ENCODE data around the gene RNPEPL1. TPM values are rescaled to one million over a fixed set of nuclear protein-coding genes. Genes with fewer than 3 reads are reported as not detected.

RNPEPL1 gene
- total RNA-seq, 1 donor from 2014 or later = 119 TPM

DNA sequence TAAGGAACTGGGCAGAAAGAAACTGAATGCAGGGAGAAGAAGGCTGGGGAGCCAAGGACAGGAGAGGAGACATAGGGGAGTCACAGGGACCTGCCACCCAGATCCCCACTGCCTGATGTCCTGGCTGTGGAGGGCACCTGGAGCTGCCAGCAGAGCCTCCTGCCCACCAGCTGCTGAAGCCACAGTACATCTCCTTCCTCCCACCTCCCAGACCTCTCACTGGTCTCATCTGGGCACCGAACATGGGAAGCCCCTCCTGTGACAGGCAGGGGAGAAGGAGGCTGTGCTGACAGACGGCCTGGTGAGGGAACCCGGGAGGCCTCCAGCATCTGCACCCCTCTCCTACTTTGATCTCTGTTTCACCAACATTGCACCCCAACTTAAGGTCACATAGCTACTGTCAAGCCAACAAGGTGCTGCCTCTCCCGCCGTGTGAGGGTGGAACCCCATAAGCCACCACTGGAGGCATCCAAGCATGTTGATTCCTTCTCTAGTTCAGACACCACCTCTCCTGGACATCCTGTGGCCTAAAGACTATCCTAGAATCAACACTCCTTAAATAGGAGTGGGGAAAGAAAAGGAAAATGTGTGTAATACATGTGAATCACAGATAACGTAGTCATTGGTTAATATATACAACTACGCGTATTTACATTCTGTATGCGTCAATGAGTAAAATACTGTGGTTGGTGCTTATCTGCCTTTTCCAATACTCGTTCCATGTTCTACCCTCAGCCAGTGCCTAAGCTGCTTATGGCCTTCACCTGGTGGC lies 3.5 kb upstream of the RNPEPL1 start:
- intact Hi-C loops (cut with micrococcal nuclease) = loop anchor here (10.0 kb wide), 4 partner anchors 330 to 1320 kb away; partner anchors contain the start of gene NDUFA10

DNA sequence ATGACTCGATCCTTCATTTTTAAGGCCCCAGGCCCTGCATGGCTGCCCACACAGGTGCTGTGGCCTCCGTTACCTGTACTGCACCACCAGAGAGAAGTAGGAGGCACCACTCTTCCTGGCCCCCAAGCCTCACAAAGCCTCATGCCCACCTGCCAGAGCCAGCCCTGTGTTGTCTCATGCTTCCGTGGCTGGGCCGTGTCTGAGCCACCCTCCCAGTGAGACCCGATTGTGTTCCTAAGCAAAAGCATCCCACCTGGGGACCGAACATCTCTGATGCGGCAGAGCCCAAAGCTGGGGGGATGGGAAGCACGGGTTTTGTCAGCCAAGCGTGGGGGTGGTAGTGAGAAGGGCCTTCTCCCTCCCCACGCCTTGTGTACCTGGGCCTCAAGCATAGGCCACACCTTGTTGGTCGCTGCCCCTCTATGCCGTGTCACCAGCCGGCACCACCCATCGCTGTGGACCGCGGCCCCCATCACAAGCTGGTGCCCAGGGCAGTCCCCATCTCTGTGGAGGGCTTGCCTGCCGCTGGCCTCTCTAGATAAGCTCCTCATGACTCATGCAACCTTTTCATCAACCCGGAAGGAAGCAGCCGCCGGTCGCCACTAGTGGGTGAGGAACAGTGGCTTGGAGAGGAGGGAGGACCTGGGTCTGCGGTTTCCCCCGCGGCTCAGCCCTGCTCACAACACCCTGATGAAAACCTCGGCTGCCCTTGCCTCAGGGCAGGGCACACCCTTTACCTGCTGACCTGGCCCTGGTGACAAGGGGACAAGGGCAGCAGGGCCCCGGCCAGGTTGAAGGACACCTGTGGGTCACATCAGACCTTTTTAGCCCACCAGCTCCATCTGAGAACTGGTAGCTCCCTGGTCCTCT lies 2.7 kb upstream of the RNPEPL1 start:
- intact Hi-C loops (cut with micrococcal nuclease) = loop anchor here (1.0 to 10.0 kb wide), 9 partner anchors 21 to 1319 kb away; partner anchors contain the start of genes CAPN10, DTYMK, GPC1 and HDLBP

DNA sequence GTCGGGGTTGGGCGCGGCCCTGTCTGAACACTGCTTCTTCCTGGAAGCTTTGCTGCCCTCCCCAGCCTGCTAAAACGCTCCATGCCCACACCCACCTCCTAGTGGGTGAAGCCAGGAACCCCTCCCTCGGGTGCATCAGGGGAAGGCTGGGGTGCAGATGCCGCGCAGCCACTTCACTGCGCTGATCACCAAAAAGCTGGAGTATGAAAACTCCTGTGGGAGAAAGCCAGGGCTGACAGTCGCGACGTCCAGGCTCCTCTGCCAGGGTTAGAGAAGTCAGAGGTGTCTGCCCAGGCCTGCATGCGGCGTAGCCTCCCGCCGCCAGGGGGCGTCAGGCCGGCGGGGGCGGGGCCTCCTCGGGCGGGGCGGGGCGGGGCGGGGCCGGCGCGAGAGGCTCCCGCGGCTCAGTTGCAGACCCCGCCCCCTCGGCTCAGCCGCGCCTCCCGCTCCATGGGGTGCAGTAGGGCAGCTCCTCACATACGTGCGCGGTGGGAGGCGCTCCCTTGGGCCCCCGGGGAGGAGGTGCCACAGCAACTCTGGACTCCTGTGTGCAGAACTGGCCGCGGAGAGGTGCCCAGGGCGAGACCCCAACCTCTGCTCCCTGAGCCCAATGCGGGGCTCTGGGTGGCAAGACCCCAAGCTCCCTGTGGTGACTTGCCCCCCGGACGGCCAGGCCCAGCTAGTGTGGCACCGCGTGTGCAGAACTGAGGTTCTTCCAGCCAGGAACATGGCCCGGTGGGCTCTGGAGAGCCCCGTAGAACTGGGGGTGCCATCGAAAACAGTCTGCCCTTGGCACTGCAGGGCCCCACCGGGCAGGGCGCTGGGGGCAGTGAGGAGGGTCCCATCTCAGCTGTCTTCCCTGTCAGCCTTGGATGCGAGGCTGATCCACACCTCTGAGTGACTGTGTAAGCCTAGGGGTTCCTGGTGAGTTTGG lies 1.8 kb upstream of the RNPEPL1 start:
- intact Hi-C loops (cut with micrococcal nuclease) = loop anchor here (1.0 to 10.0 kb wide), 9 partner anchors 20 to 1318 kb away; partner anchors contain the start of genes CAPN10, DTYMK, GPC1 and HDLBP

DNA sequence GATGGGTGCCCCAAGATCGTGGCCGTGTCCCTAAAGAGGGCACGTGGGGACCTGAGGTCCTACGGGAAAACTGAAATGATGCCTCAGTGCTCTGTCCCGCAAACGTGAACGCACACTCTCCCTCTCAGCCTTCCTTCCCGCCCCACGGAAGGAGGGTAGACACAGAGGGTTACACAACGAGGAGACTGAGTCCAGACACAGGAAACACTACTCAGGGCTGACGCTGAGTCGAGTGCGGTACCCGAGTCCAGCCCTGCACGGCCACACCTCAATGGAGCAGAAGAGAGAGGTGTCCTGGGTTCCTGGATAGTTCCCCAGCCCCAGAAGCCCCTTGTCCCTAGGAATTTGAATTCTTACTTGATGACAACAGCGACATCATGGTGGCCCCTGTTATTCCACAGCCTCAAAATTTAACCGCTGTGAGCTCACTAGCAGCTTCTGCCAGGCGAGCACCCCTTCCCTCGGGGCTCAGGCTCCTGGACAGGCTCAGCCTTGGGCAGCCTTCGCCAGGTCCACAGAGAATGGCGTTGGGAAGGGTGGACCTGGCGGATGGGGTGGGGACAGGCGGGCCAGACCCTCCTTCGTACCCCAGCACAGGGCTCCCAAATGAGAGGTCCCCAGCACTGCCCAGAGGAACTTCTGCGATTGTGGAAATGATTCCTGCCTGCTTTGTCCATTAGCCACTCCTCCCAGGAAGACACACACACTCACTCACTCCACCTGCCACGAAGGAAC lies 980 bp upstream of the RNPEPL1 start:
- intact Hi-C loops (cut with micrococcal nuclease) = loop anchor here (2.0 to 10.0 kb wide), 6 partner anchors 133 to 1317 kb away; partner anchors contain the start of genes DTYMK, GPC1 and NDUFA10

DNA sequence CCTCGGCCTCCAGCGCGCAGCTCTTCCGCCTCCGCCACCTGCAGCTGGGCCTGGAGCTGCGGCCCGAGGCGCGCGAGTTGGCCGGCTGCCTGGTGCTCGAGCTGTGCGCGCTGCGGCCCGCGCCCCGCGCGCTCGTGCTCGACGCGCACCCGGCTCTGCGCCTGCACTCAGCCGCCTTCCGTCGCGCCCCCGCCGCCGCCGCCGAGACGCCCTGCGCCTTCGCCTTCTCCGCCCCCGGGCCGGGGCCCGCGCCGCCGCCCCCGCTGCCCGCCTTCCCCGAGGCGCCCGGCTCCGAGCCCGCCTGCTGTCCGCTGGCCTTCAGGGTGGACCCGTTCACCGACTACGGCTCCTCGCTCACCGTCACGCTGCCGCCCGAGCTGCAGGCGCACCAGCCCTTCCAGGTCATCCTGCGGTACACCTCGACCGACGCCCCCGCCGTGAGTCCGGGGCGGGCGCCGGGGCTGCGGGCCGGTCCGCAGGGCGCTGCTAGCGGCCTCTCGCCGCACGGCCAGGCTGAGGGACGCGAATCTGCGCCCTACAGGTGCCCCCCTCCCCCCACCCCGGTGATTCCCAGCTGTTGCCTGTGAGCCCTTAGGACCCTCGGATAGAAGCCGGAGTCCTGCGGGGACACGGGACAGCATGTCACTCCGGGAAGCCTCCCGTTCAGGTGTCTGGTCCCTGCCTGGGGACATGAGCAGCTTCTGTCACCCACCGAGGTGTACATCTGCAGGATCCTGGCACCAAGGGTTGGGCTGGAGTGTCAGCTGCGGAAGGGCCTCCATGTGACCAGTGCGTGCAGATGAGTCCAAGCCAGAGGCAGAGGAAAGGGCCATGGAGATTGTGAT lies 616 bp downstream of the RNPEPL1 start:
- intact Hi-C loops (cut with micrococcal nuclease) = loop anchor here (1.0 to 10.0 kb wide), 5 partner anchors 9 to 1316 kb away; partner anchors contain the start of genes DUSP28 and NDUFA10

DNA sequence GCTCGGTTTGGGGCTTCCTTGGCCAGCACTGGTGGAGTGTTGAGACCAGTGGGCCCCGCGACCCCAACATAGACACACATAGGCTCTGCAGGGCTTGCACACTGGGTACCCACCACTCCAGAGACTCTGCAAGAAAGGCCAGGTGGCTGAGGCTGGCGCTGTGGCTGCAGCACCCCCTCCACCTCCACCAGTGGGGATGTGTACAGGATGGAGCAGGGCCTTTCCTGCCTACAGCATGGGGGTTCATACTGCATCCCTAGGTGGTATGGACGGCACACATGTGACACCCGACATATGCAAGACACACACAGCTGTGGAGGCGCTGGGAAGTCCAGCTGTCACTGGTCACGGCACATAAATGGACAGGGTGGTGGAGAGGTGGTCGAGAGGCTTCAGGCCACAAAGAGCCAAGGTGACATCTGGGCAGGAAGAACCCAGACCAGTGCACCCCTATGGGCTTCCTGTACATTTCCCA lies 1.3 kb downstream of the RNPEPL1 start:
- intact Hi-C loops (cut with micrococcal nuclease) = loop anchor here (10.0 kb wide), 4 partner anchors 335 to 1315 kb away; partner anchors contain the start of gene NDUFA10

DNA sequence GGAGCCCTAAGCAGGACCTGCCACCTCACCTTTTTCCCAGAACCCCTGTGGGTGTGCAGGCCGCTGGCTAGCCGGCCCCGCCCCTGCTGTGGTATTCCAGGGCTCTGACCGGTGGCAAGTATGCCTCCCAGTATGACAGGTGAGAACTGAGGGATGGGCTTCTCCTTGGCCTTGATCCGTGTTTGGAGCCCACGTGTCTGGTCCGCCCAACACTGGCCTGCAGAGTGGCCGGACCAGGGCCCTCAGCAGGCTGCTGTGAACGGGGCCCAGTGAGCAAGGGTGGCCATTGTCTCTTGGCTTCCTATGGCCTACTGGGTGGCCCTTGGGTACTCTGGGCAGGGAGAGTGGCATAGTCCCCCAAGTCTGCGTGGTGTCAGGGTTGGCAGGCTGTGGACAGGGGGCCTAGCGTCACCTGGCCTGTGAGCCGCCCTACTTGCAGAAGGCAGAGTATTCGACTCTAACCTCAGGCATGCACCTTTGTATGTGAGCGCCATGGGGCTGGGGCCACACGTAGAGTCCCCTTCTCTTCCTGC lies 1.8 kb downstream of the RNPEPL1 start:
- intact Hi-C loops (cut with micrococcal nuclease) = loop anchor here (10.0 kb wide), 4 partner anchors 335 to 1315 kb away; partner anchors contain the start of gene NDUFA10

DNA sequence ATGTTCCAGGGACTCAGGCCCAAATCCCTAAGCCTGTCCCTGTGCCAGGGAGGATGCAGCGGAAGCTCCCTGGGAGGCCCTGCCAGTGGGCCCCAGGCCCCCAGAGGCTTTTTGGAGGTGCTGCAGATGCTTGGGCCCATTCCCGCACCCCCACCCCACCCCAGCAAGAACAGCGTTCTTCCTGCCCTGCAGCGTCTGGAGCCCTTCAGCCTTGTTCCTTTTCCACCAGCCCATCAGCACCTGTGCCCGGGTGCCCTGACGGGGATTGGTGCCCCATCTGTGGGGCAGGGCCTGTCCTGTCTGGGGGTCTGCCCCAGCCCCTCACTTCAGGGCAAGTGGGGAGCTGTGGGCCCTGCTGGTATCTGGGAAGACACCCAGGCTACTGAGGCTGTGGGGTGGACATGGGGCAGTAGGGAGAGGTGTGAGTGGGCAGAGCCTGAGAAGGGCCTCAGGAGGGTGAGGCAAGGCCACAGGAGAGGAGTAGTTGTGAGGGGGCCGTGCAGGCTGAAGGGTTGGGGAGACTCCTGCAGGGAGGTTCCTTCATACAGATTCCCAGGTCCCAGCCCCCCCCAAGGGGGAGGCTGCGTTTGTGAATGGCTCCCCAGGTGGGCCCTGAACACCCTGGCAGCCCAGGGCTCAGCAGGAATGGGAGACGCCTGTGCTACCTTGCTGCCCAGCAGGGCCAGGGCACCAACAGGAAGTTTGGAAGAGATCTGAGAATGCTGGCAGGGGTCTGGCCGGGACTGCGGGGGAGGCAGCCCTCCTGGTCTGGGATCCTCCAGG lies 2.4 kb downstream of the RNPEPL1 start:
- intact Hi-C loops (cut with micrococcal nuclease) = no loop called here

DNA sequence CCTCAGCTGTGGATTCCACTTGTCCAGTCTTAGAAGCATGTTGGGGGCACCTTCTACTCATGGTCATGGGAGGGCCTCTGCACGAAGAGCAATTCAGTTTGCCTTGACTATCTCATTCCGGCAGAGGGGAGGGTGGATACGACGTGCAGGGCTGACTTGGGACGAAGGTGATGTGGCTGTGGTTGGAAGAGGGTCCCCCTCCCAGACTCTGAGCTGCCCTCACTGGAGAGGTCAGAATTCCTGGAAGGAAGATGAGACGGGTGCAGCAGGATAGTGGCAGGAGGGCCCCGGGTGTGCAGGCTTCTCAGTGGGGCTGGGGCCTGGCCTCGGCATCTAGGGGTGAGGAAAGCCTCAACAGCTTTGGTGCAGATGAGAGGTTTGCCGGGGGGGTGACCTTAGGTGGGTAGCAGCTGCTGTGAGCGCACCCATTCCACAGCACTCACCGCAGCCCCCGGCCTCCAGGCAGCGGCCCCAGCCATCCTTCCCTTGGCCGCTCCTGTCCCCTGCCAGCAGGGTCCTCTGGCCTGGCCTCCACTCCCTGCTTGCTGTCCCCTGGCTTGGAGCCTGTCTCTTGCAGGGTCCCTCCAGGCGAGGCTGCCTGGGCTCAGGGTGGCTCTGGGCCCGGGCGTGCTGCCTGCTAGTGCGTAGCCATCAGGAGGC lies 3.2 kb downstream of the RNPEPL1 start:
- intact Hi-C loops (cut with micrococcal nuclease) = no loop called here

DNA sequence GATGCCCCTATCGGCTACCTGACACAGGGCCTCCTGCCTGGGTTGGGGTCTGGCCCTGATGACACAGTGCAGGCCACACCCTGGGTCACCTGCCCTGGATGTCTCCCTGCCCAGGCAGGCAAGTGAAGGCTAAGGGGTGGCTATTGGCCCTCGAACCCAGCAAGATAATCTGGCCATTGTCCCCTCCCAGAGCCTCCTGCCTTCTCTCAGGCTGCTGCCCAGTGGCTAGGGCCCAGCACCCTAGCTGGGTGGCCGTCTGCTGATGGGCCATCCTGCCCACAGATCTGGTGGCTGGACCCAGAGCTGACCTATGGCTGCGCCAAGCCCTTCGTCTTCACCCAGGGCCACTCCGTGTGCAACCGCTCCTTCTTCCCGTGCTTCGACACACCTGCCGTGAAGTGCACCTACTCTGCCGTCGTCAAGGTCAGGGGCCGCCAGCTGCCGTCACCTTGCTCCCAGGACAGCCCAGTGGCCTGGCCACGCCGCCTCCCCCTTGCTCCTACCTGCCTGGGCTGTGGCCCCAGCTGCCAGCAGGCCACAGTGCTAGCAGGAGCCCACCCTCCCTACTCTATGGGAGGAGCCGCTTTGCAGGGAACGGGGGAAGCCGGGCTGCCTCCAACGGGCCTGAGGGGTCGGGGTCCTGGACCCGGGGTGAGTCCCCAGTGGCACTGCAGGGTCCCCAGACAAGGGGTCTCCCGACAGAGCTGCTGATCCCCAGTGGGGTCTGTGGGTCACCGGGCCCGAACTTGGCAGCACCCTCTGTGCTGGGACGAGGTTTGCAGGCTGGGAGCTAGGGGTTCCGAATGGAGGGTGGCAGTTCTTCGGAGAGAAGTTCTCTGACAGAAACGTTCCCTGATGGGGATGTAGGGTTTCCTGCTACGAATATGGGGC lies 4.1 kb downstream of the RNPEPL1 start:
- intact Hi-C loops (cut with micrococcal nuclease) = no loop called here

DNA sequence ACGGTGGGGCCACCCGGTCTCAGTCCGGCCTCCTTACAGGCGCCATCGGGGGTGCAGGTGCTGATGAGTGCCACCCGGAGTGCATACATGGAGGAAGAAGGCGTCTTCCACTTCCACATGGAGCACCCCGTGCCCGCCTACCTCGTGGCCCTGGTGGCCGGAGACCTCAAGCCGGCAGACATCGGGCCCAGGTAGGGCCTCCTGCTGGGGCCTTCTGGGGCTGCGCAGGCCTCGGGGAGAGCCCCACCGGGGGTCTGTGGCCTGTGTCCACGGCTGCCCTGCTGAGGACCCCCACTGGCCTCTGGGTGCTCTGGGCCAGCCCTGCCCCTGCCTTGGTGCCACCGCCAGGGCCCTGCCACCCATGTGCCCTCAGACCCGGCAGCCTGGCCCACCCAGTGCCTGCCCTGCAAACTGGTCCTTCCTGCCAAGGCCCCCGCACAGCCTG lies 4.8 kb downstream of the RNPEPL1 start:
- intact Hi-C loops (cut with micrococcal nuclease) = no loop called here

DNA sequence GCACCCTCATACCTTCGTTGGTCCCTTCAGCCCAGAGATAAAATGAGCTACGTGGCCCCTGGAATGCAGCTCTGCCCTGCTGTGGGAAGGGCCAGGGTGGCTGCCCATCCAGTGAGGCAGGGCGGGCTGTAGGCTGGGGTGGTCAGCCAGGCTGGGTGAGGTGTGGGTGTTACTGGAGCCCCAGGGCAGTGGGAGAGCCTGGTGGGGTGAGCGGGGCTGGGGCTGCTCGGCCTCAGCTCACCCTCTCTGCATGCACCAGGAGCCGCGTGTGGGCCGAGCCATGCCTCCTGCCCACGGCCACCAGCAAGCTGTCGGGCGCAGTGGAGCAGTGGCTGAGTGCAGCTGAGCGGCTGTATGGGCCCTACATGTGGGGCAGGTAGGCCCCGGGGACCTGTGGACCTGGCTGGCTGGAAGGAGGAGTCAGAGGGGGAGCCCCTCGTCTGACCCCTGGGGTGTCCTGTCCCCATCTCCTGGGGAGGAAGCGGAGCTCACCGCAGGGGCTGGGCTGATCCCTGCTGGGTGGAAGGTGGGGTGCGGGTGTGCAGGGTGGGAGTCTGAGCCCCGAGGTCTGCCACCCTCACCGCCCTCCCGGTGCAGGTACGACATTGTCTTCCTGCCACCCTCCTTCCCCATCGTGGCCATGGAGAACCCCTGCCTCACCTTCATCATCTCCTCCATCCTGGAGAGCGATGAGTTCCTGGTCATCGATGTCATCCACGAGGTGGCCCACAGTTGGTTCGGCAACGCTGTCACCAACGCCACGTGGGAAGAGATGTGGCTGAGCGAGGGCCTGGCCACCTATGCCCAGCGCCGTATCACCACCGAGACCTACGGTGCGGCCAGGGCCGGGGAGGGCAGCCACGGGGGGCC lies 5.5 kb downstream of the RNPEPL1 start:
- intact Hi-C loops (cut with micrococcal nuclease) = no loop called here

DNA sequence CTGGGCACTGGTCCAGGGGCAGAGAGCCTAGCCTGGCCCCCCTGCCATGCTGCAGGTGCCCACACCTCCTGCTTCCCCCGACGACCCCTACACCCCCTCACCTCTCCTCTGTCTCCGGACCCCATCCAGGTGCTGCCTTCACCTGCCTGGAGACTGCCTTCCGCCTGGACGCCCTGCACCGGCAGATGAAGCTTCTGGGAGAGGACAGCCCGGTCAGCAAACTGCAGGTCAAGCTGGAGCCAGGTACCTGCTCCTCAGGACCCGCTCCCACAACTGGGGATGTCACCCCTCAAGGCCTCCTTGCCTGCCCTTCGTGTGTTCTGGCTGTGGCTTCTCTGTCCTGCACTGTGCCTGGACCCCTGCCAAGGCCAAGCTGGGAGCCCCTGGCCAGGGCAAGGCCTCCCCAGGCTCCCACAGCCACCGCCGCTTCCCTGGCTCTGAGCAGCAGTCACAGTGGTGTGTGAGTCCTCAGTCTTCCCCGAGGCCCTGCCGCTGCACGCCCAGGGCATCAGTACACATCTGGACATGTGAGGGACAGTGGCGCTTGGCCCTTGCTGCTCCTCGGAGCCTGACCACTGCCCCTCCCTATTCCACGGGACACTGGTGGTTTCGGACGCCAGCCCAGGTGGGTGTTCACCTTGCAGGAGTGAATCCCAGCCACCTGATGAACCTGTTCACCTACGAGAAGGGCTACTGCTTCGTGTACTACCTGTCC lies 6.3 kb downstream of the RNPEPL1 start:
- intact Hi-C loops (cut with micrococcal nuclease) = no loop called here

DNA sequence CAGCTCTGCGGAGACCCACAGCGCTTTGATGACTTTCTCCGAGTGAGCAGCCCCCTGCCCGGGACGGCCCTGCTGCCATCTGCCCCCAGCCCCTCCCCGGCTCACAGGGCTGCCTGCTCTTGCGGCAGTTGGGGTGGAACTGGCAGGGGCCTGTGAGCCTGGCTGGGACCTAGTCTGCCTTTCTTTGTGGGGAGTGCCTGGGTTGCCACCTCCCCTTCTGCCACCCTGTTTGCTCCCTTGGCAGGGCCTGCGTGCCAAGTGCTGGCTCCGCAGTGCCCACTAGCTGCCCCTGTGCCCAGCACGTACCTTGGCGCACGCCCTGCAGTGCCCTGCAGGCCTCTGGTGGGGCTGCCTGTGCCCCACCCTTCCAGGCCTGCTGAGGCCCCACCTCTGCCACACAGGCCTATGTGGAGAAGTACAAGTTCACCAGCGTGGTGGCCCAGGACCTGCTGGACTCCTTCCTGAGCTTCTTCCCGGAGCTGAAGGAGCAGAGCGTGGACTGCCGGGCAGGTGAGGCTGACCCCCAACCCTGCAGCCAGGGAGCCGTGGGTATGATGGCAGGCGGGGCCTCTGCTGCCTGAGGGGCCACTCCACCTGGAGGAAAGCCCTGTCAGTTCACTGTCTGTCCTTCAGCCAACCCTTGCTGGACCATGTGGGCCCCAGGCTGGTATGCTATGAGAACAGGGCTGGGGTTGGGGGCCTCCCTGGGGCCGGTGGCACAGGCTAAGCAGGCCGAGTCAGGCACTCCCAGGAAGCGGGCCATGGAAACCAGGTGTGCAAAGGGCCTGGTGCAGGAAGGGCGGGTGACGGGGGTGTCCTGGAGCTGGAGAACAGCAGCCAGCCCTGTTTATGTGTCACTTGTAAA lies 7.0 kb downstream of the RNPEPL1 start:
- intact Hi-C loops (cut with micrococcal nuclease) = no loop called here
